Astrocyte of the spinal cord (primary cell): Measurements from ENCODE around the gene SLC19A1.
A peak's percentile ranks its signal among the peaks of the same experiment; 100 is the strongest.

Experiments
- DNase-seq: peaks from one replicate; pipeline ENCODE4 v3.0.0; 2011; ENCODE audit warnings: low read depth, low spot score
- H3K4me3 ChIP-seq: 2 replicates; pipeline ENCODE4 v1.5.1; 2011; ENCODE audit warnings: low read depth, mild to moderate bottlenecking, low read length, moderate library complexity
- CTCF ChIP-seq: IDR thresholded peaks from 2 replicates; pipeline ENCODE4 v1.5.1; 2012; ENCODE audit warnings: low read depth, mild to moderate bottlenecking, low read length, inconsistent platforms
- in situ Hi-C: cut with HindIII; loops from 2 replicates; pipeline ENCODE4 v1.10.0; 2017; ENCODE audit warnings: low sequenced_read_pairs

Gene SLC19A1

GRCh38 chr21:45512626-45513002 is 29.6 kb downstream of the SLC19A1 start:
- TF ChIP-seq CTCF, result no peak

GRCh38 chr21:45511661-45512431 is 30.4 kb downstream of the SLC19A1 start:
- in situ Hi-C loops, result no loop called here
- no peak for TF ChIP-seq CTCF
- no peak overlapping the region for H3K4me3 ChIP-seq
- no peak for DNase-seq

More at GRCh38 chr21:45512626-45513002, 29.6 kb downstream of the SLC19A1 start:
- in situ Hi-C loops, result no loop called here
- no peak for DNase-seq
- no peak overlapping the region for H3K4me3 ChIP-seq

- no peak for TF ChIP-seq CTCF
- in situ Hi-C loops, result no loop called here
- DNase-seq, result no peak
- H3K4me3 ChIP-seq, result no peak overlapping the region
Observed at GRCh38 chr21:45511007-45511406, 31.2 kb downstream of the SLC19A1 start.

- DNase-seq, result no peak
- in situ Hi-C loops, result no loop called here
- TF ChIP-seq CTCF, result no peak
- no peak overlapping the region for H3K4me3 ChIP-seq
Observed at GRCh38 chr21:45510466-45510955, 31.7 kb downstream of the SLC19A1 start.

- H3K4me3 ChIP-seq, result no peak overlapping the region
- in situ Hi-C loops, result no loop called here
- DNase-seq, result no peak
- peak; percentile 16 for TF ChIP-seq CTCF
Observed at GRCh38 chr21:45509566-45510465, 32.4 kb downstream of the SLC19A1 start.

- DNase-seq, result no peak
- in situ Hi-C loops, result no loop called here
- no peak for TF ChIP-seq CTCF
- no peak overlapping the region for H3K4me3 ChIP-seq
Observed at GRCh38 chr21:45508607-45509565, 33.4 kb downstream of the SLC19A1 start.
